Adipose tissue (tissue), 3 donors: ENCODE measurements around the gene AGFG1. TPM values are rescaled to one million over a fixed set of nuclear protein-coding genes. Genes with fewer than 3 reads are reported as not detected.

ENCODE experiments used
- H3K27ac ChIP-seq: one replicate; pipeline ENCODE4 v1.5.1; 2013; ENCODE audit warnings: low read depth, low read length
- WGBS, 3 donors: extraction: QIAGEN DNeasy Blood & Tissue Kit; methylation state at CpG; one replicate each; pipeline ENCODE4 v1.1.7; 2013; 5-methylcytosine and 5-hydroxymethylcytosine counted together
- polyA plus RNA-seq, 3 donors: library from polyadenylated mRNA; stranded (reverse); fragments of 200-250 nt; gene quantifications; one replicate each; pipeline ENCODE4 v1.2.3, GENCODE V29; 2013
- donor health status: healthy with polysubstance abuse.
- donor health status: Bipolar disorder and iron deficiency.
- donor health status: healthy.

The AGFG1 gene, protein sequence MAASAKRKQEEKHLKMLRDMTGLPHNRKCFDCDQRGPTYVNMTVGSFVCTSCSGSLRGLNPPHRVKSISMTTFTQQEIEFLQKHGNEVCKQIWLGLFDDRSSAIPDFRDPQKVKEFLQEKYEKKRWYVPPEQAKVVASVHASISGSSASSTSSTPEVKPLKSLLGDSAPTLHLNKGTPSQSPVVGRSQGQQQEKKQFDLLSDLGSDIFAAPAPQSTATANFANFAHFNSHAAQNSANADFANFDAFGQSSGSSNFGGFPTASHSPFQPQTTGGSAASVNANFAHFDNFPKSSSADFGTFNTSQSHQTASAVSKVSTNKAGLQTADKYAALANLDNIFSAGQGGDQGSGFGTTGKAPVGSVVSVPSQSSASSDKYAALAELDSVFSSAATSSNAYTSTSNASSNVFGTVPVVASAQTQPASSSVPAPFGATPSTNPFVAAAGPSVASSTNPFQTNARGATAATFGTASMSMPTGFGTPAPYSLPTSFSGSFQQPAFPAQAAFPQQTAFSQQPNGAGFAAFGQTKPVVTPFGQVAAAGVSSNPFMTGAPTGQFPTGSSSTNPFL
- 100 to 1,000 TPM in 1 of 3 donors, 10 to 100 TPM in 2; 23.6 to 101 (median 68.2) TPM for polyA plus RNA-seq

DNA sequence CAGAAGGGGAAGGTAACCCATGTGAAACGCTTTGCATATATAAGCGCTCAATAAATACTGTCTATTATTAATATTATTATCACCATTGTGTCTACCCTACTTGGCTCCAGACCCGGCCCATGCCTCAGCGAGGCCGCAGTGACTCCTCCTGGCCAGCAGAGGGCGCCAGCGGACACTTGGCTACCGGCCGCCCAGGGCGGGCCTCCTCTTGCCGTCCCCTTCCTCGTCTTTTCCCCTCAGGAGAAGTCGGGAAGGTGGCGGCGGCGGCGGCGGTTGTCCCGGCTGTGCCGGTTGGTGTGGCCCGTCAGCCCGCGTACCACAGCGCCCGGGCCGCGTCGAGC is at the start of gene AGFG1:
AGFG1 (plus strand) TSS at position 233 of the 341 bp plus-strand sequence. CDS start 266 bp downstream, outside the sequence.
- peak within 1 kb of the TSS; percentile 89 for H3K27ac ChIP-seq
- WGBS, 3 donors = 0% methylated on average over 13 to 28 of the region's 28 CpGs

GRCh38 chr2:227423656-227424499 is 48.1 kb upstream of the AGFG1 start:
- 73 to 76% (median 75%) methylated on average over 10 of the region's 10 CpGs for WGBS, 3 donors

DNA sequence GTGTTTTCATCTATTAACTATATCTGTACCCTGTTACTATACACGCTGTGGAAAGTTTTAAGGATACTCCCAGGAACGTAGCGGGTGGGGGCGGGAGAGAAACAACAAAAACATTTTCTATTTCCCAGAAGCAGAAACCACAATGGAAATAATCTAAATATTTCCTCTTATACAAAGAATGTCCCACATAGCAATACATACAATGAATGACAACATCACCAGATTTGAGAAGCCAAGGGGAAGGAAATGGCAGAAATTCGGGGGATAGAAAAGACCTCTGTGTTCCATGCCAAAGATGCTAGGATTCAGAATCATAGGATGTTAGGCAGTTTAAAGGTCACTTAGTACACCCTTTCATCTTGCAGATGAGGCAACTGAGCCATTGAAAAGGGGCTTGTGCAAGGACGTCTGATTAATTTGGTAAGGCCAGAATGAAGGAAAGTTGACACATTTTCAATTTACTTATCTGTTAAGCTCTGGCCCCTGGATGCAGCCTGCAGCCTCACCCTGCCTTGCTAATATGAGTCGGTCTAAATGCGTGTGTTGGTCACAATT is 43.1 kb upstream of the AGFG1 start:
- no peak overlapping the region for H3K27ac ChIP-seq
- 82 to 84% (median 82%) methylated on average over 8 of the region's 8 CpGs for WGBS, 3 donors

More at GRCh38 chr2:227423656-227424499, 48.1 kb upstream of the AGFG1 start:
- no peak overlapping the region for H3K27ac ChIP-seq

- H3K27ac ChIP-seq = no peak overlapping the region
- 60 to 82% (median 78%) methylated on average over 3 of the region's 3 CpGs for WGBS, 3 donors
Observed at GRCh38 chr2:227430639-227431038, 41.3 kb upstream of the AGFG1 start.

DNA sequence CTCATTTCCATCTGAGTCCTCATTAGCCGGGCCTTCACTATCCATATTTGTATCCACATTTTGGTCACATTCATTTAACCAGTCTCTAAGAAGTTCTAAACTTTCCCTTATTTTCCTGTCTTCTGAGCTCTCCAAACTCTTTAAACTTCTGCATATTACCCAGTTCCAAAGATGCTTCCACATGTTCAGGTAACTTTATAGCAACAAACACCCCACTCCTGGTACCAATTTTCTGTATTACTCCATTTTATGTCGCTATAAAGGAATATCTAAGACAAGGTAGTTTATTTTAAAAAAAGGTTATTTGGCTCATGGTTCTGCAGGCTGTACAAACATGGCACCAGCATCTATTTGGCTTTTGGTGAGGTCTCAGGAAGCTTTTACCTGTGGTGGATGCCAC is 38.8 kb upstream of the AGFG1 start:
- WGBS, 3 donors = 69 to 91% (median 90%) methylated on average over 2 of the region's 2 CpGs

GRCh38 chr2:227436436-227437174 is 35.4 kb upstream of the AGFG1 start:
- 49 to 79% (median 53%) methylated on average over 7 of the region's 7 CpGs for WGBS, 3 donors
- H3K27ac ChIP-seq = no peak overlapping the region

More for the DNA sequence above, 38.8 kb upstream of the AGFG1 start:
- no peak overlapping the region for H3K27ac ChIP-seq

DNA sequence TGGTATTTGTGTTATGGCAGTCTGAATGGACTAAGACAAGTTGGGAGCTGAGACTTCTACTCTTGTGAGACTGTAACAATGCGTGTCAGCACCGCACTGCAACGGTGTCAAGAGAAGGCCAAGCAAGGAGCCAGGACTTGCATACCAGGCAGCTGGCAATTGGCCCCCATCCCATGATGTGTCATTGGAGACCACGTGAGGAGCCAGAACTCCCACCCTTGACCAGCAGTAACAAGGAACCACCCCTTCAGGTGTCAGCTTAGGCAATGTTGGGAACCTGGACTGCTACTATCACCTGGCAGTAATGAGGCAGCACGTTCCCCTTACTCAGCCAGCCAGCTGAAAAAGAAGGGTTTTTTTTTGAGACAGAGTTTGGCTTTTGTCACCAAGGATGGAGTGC is 32.7 kb upstream of the AGFG1 start:
- WGBS, 3 donors = 60 to 90% (median 80%) methylated on average over 5 of the region's 5 CpGs
- no peak overlapping the region for H3K27ac ChIP-seq

GRCh38 chr2:227442639-227443038 is 29.3 kb upstream of the AGFG1 start:
- H3K27ac ChIP-seq = no peak overlapping the region
- 80 to 95% (median 81%) methylated on average over 1 of the region's 1 CpG for WGBS, 3 donors

DNA sequence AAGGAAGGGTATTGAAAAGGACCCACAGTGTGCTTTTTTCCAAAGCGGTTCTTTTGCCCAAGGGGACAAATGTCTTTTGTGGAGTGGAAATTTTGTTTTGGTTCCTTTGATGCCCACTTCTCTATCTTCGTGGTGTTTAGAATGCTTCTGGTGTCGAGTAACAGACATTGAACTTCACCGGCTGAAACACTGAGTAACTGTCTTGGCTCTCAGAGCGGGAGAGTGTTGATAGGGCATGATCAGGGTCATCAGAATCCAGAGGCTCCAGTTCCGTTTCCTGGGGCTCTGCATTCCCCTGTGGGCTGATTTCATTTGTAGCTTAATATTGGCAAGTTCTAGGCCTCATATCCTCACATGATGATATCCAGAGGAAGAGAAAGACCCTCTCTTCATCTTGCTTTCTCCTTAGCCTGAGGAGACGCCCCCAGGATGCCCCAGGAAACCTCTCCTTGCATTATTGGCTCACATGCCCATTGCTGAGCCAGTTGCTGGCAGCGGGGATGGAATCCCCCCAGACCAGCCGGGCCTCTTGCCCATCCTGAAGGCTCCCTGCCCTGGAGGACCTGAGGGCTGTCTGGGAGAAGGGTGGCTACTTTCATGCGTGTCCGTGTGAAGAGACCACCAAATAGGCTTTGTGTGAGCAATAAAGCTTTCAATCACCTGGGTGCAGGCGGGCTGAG is 27.9 kb upstream of the AGFG1 start:
- WGBS, 3 donors = 74 to 84% (median 77%) methylated on average over 11 to 12 of the region's 12 CpGs
- H3K27ac ChIP-seq = no peak overlapping the region

GRCh38 chr2:227447606-227448005 is 24.4 kb upstream of the AGFG1 start:
- no peak overlapping the region for H3K27ac ChIP-seq
- WGBS, 3 donors = 72 to 83% (median 72%) methylated on average over 7 of the region's 7 CpGs

- WGBS, 3 donors = 29 to 37% (median 30%) methylated on average over 5 of the region's 5 CpGs
- no peak overlapping the region for H3K27ac ChIP-seq
Observed at GRCh38 chr2:227450311-227450841, 21.6 kb upstream of the AGFG1 start.

- WGBS, 3 donors = 27 to 43% (median 29%) methylated on average over 5 of the region's 5 CpGs
- no peak overlapping the region for H3K27ac ChIP-seq
Observed at GRCh38 chr2:227450926-227451654, 20.9 kb upstream of the AGFG1 start.

- H3K27ac ChIP-seq = no peak overlapping the region
Observed at GRCh38 chr2:227451655-227451992, 20.3 kb upstream of the AGFG1 start.

GRCh38 chr2:227453810-227454209 is 18.1 kb upstream of the AGFG1 start:
- WGBS, 3 donors = 97 to 100% (median 97%) methylated on average over 1 of the region's 1 CpG

GRCh38 chr2:227454323-227454860 is 17.6 kb upstream of the AGFG1 start:
- H3K27ac ChIP-seq = no peak overlapping the region

More at GRCh38 chr2:227453810-227454209, 18.1 kb upstream of the AGFG1 start:
- no peak overlapping the region for H3K27ac ChIP-seq

GRCh38 chr2:227455200-227455599 is 16.8 kb upstream of the AGFG1 start:
- H3K27ac ChIP-seq = no peak overlapping the region
- 22 to 69% (median 29%) methylated on average over 2 of the region's 2 CpGs for WGBS, 3 donors

DNA sequence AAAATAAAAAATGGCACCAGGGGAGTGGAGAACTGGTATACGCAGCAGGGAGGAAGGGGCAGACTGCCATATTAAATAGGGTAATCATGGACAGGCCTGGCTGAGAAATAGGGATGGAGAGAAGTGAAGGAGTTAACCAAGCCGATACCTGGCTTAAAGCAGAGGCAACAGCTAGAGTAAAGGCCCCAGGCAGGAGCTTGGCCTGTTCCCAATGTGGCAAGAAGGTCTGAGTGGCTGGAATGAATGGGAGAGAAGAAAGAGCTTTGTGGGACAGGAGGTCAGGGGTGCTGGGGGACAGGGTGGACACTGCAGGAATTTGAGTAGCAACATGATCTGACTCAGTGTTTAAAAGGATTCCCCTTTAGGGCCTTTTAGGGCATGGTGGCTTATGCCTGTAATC is 15.9 kb upstream of the AGFG1 start:
- 93 to 96% (median 93%) methylated on average over 2 of the region's 2 CpGs for WGBS, 3 donors
- no peak overlapping the region for H3K27ac ChIP-seq
